Adrenal gland (tissue), 12 donors: Measurements from ENCODE around the gene RAI14. TPM values are rescaled to one million over a fixed set of nuclear protein-coding genes. Genes with fewer than 3 reads are reported as not detected.

ENCODE experiments used
- DNase-seq, 7 donors: peaks; one replicate each; pipeline ENCODE4 v3.0.0-alpha.2; 2019 to 2020
- H3K27ac ChIP-seq, 5 donors: fragments of 200-600 bp; sonication (generic) in 4 of 5; 1 replicate in 3 of 5; 2 replicates in 2 of 5; pipeline versions ENCODE4 v1.5.1 to v1.8.0; 2016 to 2020; ENCODE audit warnings: mild to moderate bottlenecking in 1 of 5
- H3K27me3 ChIP-seq: fragments of 200-600 bp; 2 replicates; pipeline ENCODE4 v1.8.0; 2021
- H3K36me3 ChIP-seq, 2 donors: fragments of 200-600 bp; replicated peaks in 1 of 2; 1 replicate in 1 of 2; 2 replicates in 1 of 2; pipeline versions ENCODE4 v1.5.1 to v1.8.0; 2018 to 2022
- H3K4me1 ChIP-seq, 2 donors: fragments of 200-600 bp; replicated peaks in 1 of 2; 1 replicate in 1 of 2; 2 replicates in 1 of 2; pipeline versions ENCODE4 v1.5.1 to v1.8.0; 2018 to 2021
- H3K4me3 ChIP-seq, 4 donors: fragments of 200-600 bp; sonication (generic) in 3 of 4; one replicate each; pipeline ENCODE4 v1.5.1; 2016 to 2018
- H3K9me3 ChIP-seq, 3 donors: fragments of 200-600 bp; sonication (generic) in 1 of 3; replicated peaks in 1 of 3; 1 replicate in 2 of 3; 2 replicates in 1 of 3; pipeline versions ENCODE4 v1.5.1 to v1.8.0; 2016 to 2021
- CTCF ChIP-seq, 6 experiments: fragments of 450-650 bp in 4 of 6; fragments of 200-600 bp in 2 of 6; sonication (generic) in 1 of 6; IDR thresholded peaks; 1 replicate in 5 of 6; 2 replicates in 1 of 6; pipeline versions ENCODE4 v1.5.1 to v1.8.0; 2016 to 2021; ENCODE audit warnings: antibody characterized with exemption in 6 of 6, mild to moderate bottlenecking in 2 of 6, moderate library complexity in 1 of 6
- POLR2A ChIP-seq, 2 donors: fragments of 450-650 bp; IDR thresholded peaks; one replicate each; pipeline ENCODE4 v1.6.1; 2017; ENCODE audit warnings: antibody characterized with exemption in 2 of 2, mild to moderate bottlenecking in 2 of 2, moderate library complexity in 1 of 2
- WGBS, 4 donors: extraction: QIAGEN DNeasy Blood & Tissue Kit in 2 of 4; methylation state at CpG; one replicate each; pipeline versions ENCODE4 v1.1.5 to v1.1.7; 2013 to 2017; 5-methylcytosine and 5-hydroxymethylcytosine counted together
- intact Hi-C, 2 donors: fragments of 100-400 bp; cut with DNase I; formaldehyde crosslinking; loops; one replicate each; pipeline versions ENCODE4 v1.14.1 to v1.15.0; 2022 to 2023
- polyA plus RNA-seq, 3 donors: library from polyadenylated mRNA; stranded (reverse); fragments of 200-250 nt in 2 of 3; fragments of 350-450 nt in 1 of 3; fragmentation: Illumina TruSeq in 1 of 3; extraction: RNeasy Lipid Tissue Mini Kit (QIAGEN cat#74804) in 1 of 3; gene quantifications; one replicate each; pipeline ENCODE4 v1.2.3, GENCODE V29; 2013 to 2014
- total RNA-seq, 9 donors: library from RNA; depleted of rRNA in 4 of 9; stranded (reverse); fragments of >200 nt in 4 of 9; fragments of 120-200 nt in 1 of 9; fragmentation: NEBNext Ultra II Directional in 1 of 9; extraction: Animal tissue kit (Norgen Biotek cat#: 25700) in 1 of 9; gene quantifications; one replicate each; pipeline versions ENCODE4 v1.1.0 to v1.2.4, GENCODE V29; 2013 to 2023
- donor health status: healthy with polysubstance abuse.
- donor health status: Bipolar disorder and iron deficiency.
- donor health status: DM: yes; HTN: yes; CAD: no.
- donor health status: DM: no; HTN: no; CAD: no.
- donor health status: DM: no; HTN: no; CAD: no.
- donor health status: DM: yes; HTN: yes; CAD: no.

Gene RAI14
- total and polyA plus RNA-seq, 12 donors = 9.1 to 158 (median 28.5) TPM

DNA sequence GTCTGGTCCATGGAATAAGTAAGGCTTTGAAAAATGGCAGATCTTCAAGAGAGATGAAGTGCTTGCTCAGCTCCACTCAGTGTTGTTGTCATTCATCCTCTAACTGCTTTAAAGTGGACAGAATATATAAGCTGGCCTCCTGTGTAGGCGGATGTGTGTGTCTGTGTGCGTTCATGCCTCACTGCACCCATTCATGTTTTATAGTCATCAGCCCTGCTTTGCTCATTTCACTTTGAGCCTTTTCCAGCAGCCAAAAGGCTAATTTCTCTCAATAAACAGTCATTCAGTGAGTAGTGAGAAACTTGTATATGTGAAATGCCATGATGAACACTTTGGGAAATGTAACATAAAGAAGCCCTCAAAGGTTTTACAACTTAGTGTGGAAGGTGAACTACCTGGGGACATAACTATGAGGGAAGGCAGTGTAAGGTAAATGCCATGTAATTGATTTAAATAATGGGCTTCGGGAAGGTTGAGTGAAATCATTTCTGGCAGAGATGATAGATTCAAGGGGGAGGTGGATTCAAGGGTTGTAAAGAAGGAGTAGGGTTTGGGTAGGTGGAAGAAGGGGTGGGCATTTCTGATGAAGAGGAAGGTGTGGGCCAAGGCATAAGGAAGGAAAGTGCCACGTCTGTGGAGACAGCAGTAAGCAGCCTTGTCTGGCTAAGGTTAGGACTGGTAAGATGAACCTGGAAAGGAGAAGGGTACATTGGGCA lies 198.5 kb downstream of the RAI14 start:
- H3K36me3 ChIP-seq = no peaks in the 10 kb centered on the region
- WGBS, 4 donors = 80 to 87% (median 86%) methylated on average over 4 of the region's 4 CpGs
- no peak for DNase-seq
- no peaks in the 10 kb centered on the region for H3K9me3 ChIP-seq
- TF ChIP-seq POLR2A (IDR thresholded peaks at IDR 0.05) = no peak
- TF ChIP-seq CTCF (IDR thresholded peaks at IDR 0.05) = no peak
- H3K27me3 ChIP-seq = no peaks in the 10 kb centered on the region
- H3K27ac ChIP-seq = no peak overlapping the region
- no peak overlapping the region for H3K4me3 ChIP-seq
- intact Hi-C loops = no loop called here
- H3K4me1 ChIP-seq = no peaks in the 10 kb centered on the region

DNA sequence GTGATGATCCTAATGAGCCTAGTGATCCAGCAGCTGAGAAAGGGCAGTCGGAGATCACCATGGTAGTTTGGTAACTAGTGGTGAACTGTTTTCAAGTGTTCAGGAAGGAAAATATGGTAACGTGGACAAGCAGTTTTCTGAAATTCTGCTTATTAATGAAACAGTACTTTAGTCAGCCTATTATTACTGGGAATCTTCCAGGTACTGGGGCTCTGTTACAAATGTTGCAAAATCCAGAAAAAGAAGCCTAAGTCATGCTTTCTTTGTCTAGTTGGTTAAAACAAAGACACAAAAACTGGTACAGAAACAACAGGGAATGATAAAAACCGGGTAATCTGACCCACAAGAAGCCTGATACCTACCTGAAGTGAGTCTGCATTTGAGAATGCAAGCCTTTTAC lies 201.0 kb downstream of the RAI14 start:
- H3K4me3 ChIP-seq = no peak overlapping the region
- WGBS, 4 donors = 80 to 85% (median 82%) methylated on average over 3 of the region's 3 CpGs
- intact Hi-C loops = no loop called here
- no peaks in the 10 kb centered on the region for H3K27me3 ChIP-seq
- no peaks in the 10 kb centered on the region for H3K36me3 ChIP-seq
- H3K4me1 ChIP-seq = no peaks in the 10 kb centered on the region
- TF ChIP-seq POLR2A (IDR thresholded peaks at IDR 0.05) (no peak), CTCF (IDR thresholded peaks at IDR 0.05) (no peak)
- no peaks in the 10 kb centered on the region for H3K9me3 ChIP-seq
- DNase-seq = no peak
- H3K27ac ChIP-seq = no peak overlapping the region

GRCh38 chr5:34857894-34858293 lies 201.8 kb downstream of the RAI14 start:
- Histone ChIP-seq H3K9me3 (no peaks in the 10 kb centered on the region), H3K36me3 (no peaks in the 10 kb centered on the region), H3K27me3 (no peaks in the 10 kb centered on the region), H3K27ac (no peak overlapping the region), H3K4me3 (no peak overlapping the region), H3K4me1 (no peaks in the 10 kb centered on the region)
- intact Hi-C loops = no loop called here
- no peak for TF ChIP-seq CTCF (IDR thresholded peaks at IDR 0.05)
- TF ChIP-seq POLR2A (IDR thresholded peaks at IDR 0.05) = no peak
- DNase-seq = no peak
- WGBS, 4 donors = 81 to 100% (median 92%) methylated on average over 1 of the region's 1 CpG

DNA sequence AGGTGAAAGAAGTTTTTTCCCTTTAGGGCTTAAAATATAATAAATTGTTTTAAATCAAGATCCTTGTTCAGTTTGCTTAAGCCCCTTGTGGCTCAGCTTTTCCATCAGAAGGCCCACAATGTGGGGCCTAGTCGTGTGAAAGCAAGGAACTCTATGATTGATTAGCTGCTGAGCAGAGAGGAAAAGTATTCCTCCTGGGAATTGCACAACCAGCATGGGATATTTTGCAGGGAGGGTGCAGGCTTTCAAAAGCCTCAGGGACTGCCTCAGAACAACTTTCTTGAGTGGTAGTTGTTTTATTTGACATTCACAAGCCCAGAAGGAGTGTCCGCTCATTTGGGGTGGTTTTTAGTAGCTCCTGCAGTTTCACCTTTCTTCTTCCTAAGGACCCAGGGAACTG lies 202.7 kb downstream of the RAI14 start:
- intact Hi-C loops = no loop called here
- no peak for DNase-seq
- H3K36me3 ChIP-seq = no peaks in the 10 kb centered on the region
- H3K4me3 ChIP-seq = no peak overlapping the region
- TF ChIP-seq POLR2A (IDR thresholded peaks at IDR 0.05) (no peak), CTCF (IDR thresholded peaks at IDR 0.05) (no peak)
- no peaks in the 10 kb centered on the region for H3K4me1 ChIP-seq
- no peaks in the 10 kb centered on the region for H3K27me3 ChIP-seq
- WGBS, 4 donors = 43 to 77% (median 60%) methylated on average over 2 of the region's 2 CpGs
- H3K27ac ChIP-seq = no peak overlapping the region
- H3K9me3 ChIP-seq = no peaks in the 10 kb centered on the region
